ENCODE measurements around the gene SLC22A1. TPM values are rescaled to one million over a fixed set of nuclear protein-coding genes. Genes with fewer than 3 reads are reported as not detected.

SLC22A1 gene
- total and polyA plus RNA-seq, 2 donors (not counting 3 experiments of a cell fraction or from before 2014, with no cell fraction given), result 0.04 TPM; not detected in 1

DNA sequence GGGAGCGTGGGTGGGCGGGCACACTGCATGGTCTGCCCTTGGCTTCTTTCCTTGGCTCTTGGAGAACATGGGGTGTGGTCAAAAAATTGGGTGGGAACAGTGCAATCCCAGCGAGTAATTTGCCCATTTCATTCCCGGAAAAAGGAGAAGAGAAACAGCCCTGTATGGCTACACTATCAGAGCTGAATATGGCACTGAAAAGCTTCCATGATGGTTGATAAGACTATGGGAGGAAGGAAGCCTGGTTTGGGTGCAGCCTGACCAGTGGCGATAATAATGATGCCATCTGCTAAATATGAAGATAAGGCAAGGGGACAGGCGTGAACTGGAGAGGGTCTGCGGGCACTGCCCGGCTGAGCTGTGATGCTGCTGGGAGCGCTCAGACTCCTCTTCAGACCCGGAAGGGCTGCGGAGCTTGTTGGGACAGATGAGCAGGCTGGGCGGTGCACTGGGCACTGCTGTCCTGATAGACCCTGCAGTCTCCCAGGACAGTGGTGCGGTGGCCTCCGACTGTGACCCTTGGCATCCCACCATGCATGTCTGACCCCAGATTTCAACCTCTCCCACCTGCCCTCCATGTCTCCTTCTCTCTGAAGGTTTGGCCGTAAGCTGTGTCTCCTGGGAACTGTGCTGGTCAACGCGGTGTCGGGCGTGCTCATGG is 10.2 kb downstream of the SLC22A1 start:
- ChIA-PET CTCF (no interaction called here), POLR2A (no interaction called here)
- dilution Hi-C loops (cut with MboI; ENCODE audit: extremely low pct_ligation_motif_present, low sequenced_read_pairs), result no loop called here
- Histone ChIP-seq H3K36me3 (ENCODE audit: control insufficient read depth in 2 of 2, extremely low read depth in 1 of 2, insufficient read depth in 2 of 2, low read length in 2 of 2) (no peaks in the 10 kb centered on the region), H3K79me2 (ENCODE audit: control insufficient read depth, insufficient read depth, low read length) (no peaks in the 10 kb centered on the region), H3K4me3 (replicated peaks in 1 of 3; ENCODE audit: insufficient read depth in 1 of 3, low read depth in 1 of 3, low read length in 3 of 3) (no peak overlapping the region), H3K9me3 (replicated peaks; ENCODE audit: control insufficient read depth, insufficient read depth, low read length) (no peaks in the 10 kb centered on the region), H2AFZ (ENCODE audit: low read depth, low read length) (no peak overlapping the region), H3K27me3 (ENCODE audit: control insufficient read depth in 2 of 2, insufficient read depth in 2 of 2, low read length in 2 of 2) (no peaks in the 10 kb centered on the region), H4K20me1 (replicated peaks; ENCODE audit: control insufficient read depth, extremely low read depth, insufficient read depth, low read length) (no peaks in the 10 kb centered on the region), H3K9me1 (replicated peaks; ENCODE audit: control insufficient read depth, extremely low read depth, insufficient read depth, low read length) (no peaks in the 10 kb centered on the region), H3K27ac (ENCODE audit: insufficient read depth, low read depth, low read length) (no peak overlapping the region), H3K4me2 (ENCODE audit: insufficient read depth, low read length) (no peak overlapping the region), H3K4me1 (ENCODE audit: control insufficient read depth, extremely low read depth, insufficient read depth, low read length) (no peaks in the 10 kb centered on the region), H3K9ac (replicated peaks; ENCODE audit: extremely low read depth, insufficient read depth, low read length) (no peak overlapping the region)
- intact Hi-C loops (cut with micrococcal nuclease), result no loop called here
- DNase-seq (ENCODE audit: low read depth, low spot score) (no peak), FAIRE-seq (no peak)
- BruUV-seq (replicated peaks), result no TSS peak
- no peak for TF ChIP-seq POLR2A (IDR thresholded peaks at IDR 0.05; ENCODE audit: low read depth, low read length)
- no peak for TF ChIP-seq MYC (IDR thresholded peaks at IDR 0.05; ENCODE audit: low read depth, low read length)
- no peak for TF ChIP-seq EZH2 (IDR thresholded peaks at IDR 0.05; ENCODE audit: borderline replicate concordance, low read depth, low read length, severe bottlenecking)
- TF ChIP-seq, protein P1, sequence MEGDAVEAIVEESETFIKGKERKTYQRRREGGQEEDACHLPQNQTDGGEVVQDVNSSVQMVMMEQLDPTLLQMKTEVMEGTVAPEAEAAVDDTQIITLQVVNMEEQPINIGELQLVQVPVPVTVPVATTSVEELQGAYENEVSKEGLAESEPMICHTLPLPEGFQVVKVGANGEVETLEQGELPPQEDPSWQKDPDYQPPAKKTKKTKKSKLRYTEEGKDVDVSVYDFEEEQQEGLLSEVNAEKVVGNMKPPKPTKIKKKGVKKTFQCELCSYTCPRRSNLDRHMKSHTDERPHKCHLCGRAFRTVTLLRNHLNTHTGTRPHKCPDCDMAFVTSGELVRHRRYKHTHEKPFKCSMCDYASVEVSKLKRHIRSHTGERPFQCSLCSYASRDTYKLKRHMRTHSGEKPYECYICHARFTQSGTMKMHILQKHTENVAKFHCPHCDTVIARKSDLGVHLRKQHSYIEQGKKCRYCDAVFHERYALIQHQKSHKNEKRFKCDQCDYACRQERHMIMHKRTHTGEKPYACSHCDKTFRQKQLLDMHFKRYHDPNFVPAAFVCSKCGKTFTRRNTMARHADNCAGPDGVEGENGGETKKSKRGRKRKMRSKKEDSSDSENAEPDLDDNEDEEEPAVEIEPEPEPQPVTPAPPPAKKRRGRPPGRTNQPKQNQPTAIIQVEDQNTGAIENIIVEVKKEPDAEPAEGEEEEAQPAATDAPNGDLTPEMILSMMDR (IDR thresholded peaks at IDR 0.05; ENCODE audit: extremely low read depth in 1 of 2, insufficient read depth in 1 of 2, low read depth in 1 of 2, low read length in 2 of 2), result no peak
- TF ChIP-seq JUN (IDR thresholded peaks at IDR 0.05; ENCODE audit: borderline replicate concordance, insufficient read depth, insufficient read length, low read depth), result no peak
- no peak for TF ChIP-seq FOS (IDR thresholded peaks at IDR 0.05; ENCODE audit: borderline replicate concordance, insufficient read depth, low read length)
- TF ChIP-seq POLR2AphosphoS5 (IDR thresholded peaks at IDR 0.05; ENCODE audit: insufficient read depth, low read depth, low read length), result no peak
- TF ChIP-seq GATA2 (IDR thresholded peaks at IDR 0.05; ENCODE audit: insufficient read depth, insufficient read length, low read depth, low read length), result no peak
- TF ChIP-seq, protein P2, sequence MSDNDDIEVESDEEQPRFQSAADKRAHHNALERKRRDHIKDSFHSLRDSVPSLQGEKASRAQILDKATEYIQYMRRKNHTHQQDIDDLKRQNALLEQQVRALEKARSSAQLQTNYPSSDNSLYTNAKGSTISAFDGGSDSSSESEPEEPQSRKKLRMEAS (IDR thresholded peaks at IDR 0.05; ENCODE audit: insufficient read depth, insufficient read length), result no peak

Data from endothelial cell of umbilical vein (primary cell).